ENCODE data around the gene FANCC.

GRCh38 chr9:95131023-95131943 is 186.2 kb downstream of the FANCC start:
- peak; percentile 19; the same call in 1 of the 2 replicates for TF ChIP-seq RCOR1 (IDR thresholded peaks at IDR 0.05; ENCODE audit: low read length)
- no peak for TF ChIP-seq USF1 (IDR thresholded peaks at IDR 0.05; ENCODE audit: borderline replicate concordance, low read depth)
- no peak for TF ChIP-seq TCF12 (IDR thresholded peaks at IDR 0.05)
- TF ChIP-seq USF2 (IDR thresholded peaks at IDR 0.05; ENCODE audit: borderline replicate concordance, low read depth, low read length) = no peak
- TF ChIP-seq, protein P1, sequence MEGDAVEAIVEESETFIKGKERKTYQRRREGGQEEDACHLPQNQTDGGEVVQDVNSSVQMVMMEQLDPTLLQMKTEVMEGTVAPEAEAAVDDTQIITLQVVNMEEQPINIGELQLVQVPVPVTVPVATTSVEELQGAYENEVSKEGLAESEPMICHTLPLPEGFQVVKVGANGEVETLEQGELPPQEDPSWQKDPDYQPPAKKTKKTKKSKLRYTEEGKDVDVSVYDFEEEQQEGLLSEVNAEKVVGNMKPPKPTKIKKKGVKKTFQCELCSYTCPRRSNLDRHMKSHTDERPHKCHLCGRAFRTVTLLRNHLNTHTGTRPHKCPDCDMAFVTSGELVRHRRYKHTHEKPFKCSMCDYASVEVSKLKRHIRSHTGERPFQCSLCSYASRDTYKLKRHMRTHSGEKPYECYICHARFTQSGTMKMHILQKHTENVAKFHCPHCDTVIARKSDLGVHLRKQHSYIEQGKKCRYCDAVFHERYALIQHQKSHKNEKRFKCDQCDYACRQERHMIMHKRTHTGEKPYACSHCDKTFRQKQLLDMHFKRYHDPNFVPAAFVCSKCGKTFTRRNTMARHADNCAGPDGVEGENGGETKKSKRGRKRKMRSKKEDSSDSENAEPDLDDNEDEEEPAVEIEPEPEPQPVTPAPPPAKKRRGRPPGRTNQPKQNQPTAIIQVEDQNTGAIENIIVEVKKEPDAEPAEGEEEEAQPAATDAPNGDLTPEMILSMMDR (IDR thresholded peaks at IDR 0.05) = peak; percentile 92
- TF ChIP-seq FOXM1 (IDR thresholded peaks at IDR 0.05; ENCODE audit: low read depth) = no peak
- TF ChIP-seq, protein P2, sequence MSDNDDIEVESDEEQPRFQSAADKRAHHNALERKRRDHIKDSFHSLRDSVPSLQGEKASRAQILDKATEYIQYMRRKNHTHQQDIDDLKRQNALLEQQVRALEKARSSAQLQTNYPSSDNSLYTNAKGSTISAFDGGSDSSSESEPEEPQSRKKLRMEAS (IDR thresholded peaks at IDR 0.05; ENCODE audit: low read depth) = no peak
- TF ChIP-seq RFX5 (IDR thresholded peaks at IDR 0.05; ENCODE audit: low read length) = no peak
